Measurements from ENCODE around the gene ASB18.

DNA sequence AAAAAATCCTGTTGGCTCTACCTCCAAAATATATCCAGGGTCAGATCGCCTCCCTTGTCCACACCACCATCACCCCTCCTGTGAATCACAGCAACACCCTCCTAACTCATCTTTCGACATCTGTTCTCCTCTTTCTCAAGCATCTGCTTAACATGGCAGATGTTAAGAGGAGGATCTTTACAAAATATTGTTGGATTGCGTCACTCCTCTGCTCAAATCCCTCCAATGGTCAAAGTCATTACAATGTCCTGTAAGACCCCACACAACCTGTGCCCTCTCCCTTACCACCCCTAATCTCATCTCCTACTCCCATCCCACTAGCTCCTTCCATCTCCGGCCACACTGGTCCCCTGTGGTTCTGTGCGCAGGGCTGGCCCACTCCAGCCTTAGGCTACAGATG, 59.3 kb downstream of the ASB18 start:
- TF ChIP-seq, protein P1, sequence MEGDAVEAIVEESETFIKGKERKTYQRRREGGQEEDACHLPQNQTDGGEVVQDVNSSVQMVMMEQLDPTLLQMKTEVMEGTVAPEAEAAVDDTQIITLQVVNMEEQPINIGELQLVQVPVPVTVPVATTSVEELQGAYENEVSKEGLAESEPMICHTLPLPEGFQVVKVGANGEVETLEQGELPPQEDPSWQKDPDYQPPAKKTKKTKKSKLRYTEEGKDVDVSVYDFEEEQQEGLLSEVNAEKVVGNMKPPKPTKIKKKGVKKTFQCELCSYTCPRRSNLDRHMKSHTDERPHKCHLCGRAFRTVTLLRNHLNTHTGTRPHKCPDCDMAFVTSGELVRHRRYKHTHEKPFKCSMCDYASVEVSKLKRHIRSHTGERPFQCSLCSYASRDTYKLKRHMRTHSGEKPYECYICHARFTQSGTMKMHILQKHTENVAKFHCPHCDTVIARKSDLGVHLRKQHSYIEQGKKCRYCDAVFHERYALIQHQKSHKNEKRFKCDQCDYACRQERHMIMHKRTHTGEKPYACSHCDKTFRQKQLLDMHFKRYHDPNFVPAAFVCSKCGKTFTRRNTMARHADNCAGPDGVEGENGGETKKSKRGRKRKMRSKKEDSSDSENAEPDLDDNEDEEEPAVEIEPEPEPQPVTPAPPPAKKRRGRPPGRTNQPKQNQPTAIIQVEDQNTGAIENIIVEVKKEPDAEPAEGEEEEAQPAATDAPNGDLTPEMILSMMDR (IDR thresholded peaks at IDR 0.05): no peak
- TF ChIP-seq POLR2A (IDR thresholded peaks at IDR 0.05): no peak
